Neural progenitor cell (in vitro differentiated cells): ENCODE data around the gene DOCK3. TPM values are rescaled to one million over a fixed set of nuclear protein-coding genes. Genes with fewer than 3 reads are reported as not detected.

Source experiments
- DNase-seq: peaks from one replicate; pipeline ENCODE4 v3.0.0-alpha.2; 2016; ENCODE audit warnings: low spot score
- H2AFZ ChIP-seq: fragments of 200-600 bp; sonication (generic); replicated peaks from 2 replicates; pipeline ENCODE4 v1.6.1; 2016; ENCODE audit warnings: antibody characterized with exemption
- H3F3A ChIP-seq: fragments of 200-600 bp; sonication (generic); 2 replicates; pipeline ENCODE4 v1.6.1; 2016; ENCODE audit warnings: antibody characterized with exemption, low read depth
- H3K27ac ChIP-seq: fragments of 200-600 bp; sonication (generic); 2 replicates; pipeline ENCODE4 v1.5.1; 2016; ENCODE audit warnings: mild to moderate bottlenecking
- H3K27me3 ChIP-seq: fragments of 200-600 bp; sonication (generic); 2 replicates; pipeline ENCODE4 v1.6.1; 2016; ENCODE audit warnings: mild to moderate bottlenecking, moderate library complexity
- H3K36me3 ChIP-seq: fragments of 200-600 bp; sonication (generic); 2 replicates; pipeline ENCODE4 v1.5.1; 2016
- H3K4me1 ChIP-seq: fragments of 200-600 bp; sonication (generic); 2 replicates; pipeline ENCODE4 v1.6.1; 2016; ENCODE audit warnings: mixed run types
- H3K4me2 ChIP-seq: fragments of 200-600 bp; sonication (generic); 2 replicates; pipeline ENCODE4 v1.6.1; 2016
- H3K4me3 ChIP-seq: fragments of 200-600 bp; sonication (generic); 2 replicates; pipeline ENCODE4 v1.5.1; 2016
- H3K79me2 ChIP-seq: fragments of 200-600 bp; sonication (generic); 2 replicates; pipeline ENCODE4 v1.6.1; 2016; ENCODE audit warnings: low read depth
- H3K9ac ChIP-seq: fragments of 200-600 bp; sonication (generic); 2 replicates; pipeline ENCODE4 v1.6.1; 2016
- H3K9me3 ChIP-seq: fragments of 200-600 bp; sonication (generic); 2 replicates; pipeline ENCODE4 v1.5.1; 2016; ENCODE audit warnings: low read depth
- H4K20me1 ChIP-seq: fragments of 200-600 bp; sonication (generic); 2 replicates; pipeline ENCODE4 v1.6.1; 2016; ENCODE audit warnings: low read depth
- H3K27ac Mint-ChIP-seq: 3 replicates; pipeline ENCODE4 v1.8.0; 2021; ENCODE audit warnings: mixed read lengths
- H3K27me3 Mint-ChIP-seq: 2 replicates; pipeline ENCODE4 v1.8.0; 2022; ENCODE audit warnings: low read depth, mild to moderate bottlenecking, inconsistent platforms, moderate library complexity, mixed read lengths; ENCODE audit not compliant: insufficient read depth
- H3K36me3 Mint-ChIP-seq: 3 replicates; pipeline ENCODE4 v1.8.0; 2021; ENCODE audit warnings: mixed read lengths
- H3K4me1 Mint-ChIP-seq: 3 replicates; pipeline ENCODE4 v1.8.0; 2021; ENCODE audit warnings: mixed read lengths
- H3K4me3 Mint-ChIP-seq: 3 replicates; pipeline ENCODE4 v1.8.0; 2021; ENCODE audit warnings: mild to moderate bottlenecking, moderate library complexity, mixed read lengths
- H3K9me3 Mint-ChIP-seq: 3 replicates; pipeline ENCODE4 v1.8.0; 2020; ENCODE audit warnings: mixed read lengths
- EZH2 ChIP-seq: fragments of 200-600 bp; sonication (generic); IDR thresholded peaks from 2 replicates; pipeline ENCODE4 v1.6.1; 2017; ENCODE audit warnings: antibody characterized with exemption, mild to moderate bottlenecking, moderate library complexity
- EZH2phosphoT487 ChIP-seq: fragments of 200-600 bp; sonication (generic); IDR thresholded peaks from 2 replicates; pipeline ENCODE4 v1.6.1; 2017; ENCODE audit warnings: antibody characterized with exemption
- total RNA-seq: library from RNA; depleted of rRNA; stranded (reverse); fragments of >200 nt; gene quantifications from 2 replicates; pipeline ENCODE4 v1.2.3, GENCODE V29; 2015; ENCODE audit warnings: low replicate concordance
- TF ChIP-seq, protein P1 (sequence below): fragments of 200-600 bp; sonication (generic); IDR thresholded peaks from 2 replicates; pipeline ENCODE4 v1.5.1; 2017; ENCODE audit warnings: antibody characterized with exemption, mild to moderate bottlenecking

Gene DOCK3
- total RNA-seq, 1 donor from 2014 or later, result 10.7 TPM

- H4K20me1 ChIP-seq, result no peaks in the 10 kb centered on the region
- no peaks in the 10 kb centered on the region for H3K4me1 Mint-ChIP-seq
- no peak overlapping the region for H2AFZ ChIP-seq
- H3K4me2 ChIP-seq, result no peak overlapping the region
- peaks cover 5% of the 10 kb centered on the region for H3K36me3 Mint-ChIP-seq
- no peaks in the 10 kb centered on the region for H3K27me3 ChIP-seq
- DNase-seq, result no peak
- peaks cover 7% of the 10 kb centered on the region for H3K9me3 ChIP-seq
- no peaks in the 10 kb centered on the region for H3K79me2 ChIP-seq
- no peak overlapping the region for H3K4me3 Mint-ChIP-seq
- no peaks in the 10 kb centered on the region for H3F3A ChIP-seq
- H3K4me1 ChIP-seq, result no peaks in the 10 kb centered on the region
- no peak overlapping the region for H3K27ac Mint-ChIP-seq
- no peak overlapping the region for H3K4me3 ChIP-seq
- H3K27ac ChIP-seq, result no peak overlapping the region
- H3K36me3 ChIP-seq, result no peaks in the 10 kb centered on the region
- H3K9ac ChIP-seq, result no peak overlapping the region
- H3K27me3 Mint-ChIP-seq, result peaks cover 2% of the 10 kb centered on the region
- TF ChIP-seq EZH2phosphoT487, result no peak
- no peak for TF ChIP-seq EZH2
- TF ChIP-seq, protein P1, sequence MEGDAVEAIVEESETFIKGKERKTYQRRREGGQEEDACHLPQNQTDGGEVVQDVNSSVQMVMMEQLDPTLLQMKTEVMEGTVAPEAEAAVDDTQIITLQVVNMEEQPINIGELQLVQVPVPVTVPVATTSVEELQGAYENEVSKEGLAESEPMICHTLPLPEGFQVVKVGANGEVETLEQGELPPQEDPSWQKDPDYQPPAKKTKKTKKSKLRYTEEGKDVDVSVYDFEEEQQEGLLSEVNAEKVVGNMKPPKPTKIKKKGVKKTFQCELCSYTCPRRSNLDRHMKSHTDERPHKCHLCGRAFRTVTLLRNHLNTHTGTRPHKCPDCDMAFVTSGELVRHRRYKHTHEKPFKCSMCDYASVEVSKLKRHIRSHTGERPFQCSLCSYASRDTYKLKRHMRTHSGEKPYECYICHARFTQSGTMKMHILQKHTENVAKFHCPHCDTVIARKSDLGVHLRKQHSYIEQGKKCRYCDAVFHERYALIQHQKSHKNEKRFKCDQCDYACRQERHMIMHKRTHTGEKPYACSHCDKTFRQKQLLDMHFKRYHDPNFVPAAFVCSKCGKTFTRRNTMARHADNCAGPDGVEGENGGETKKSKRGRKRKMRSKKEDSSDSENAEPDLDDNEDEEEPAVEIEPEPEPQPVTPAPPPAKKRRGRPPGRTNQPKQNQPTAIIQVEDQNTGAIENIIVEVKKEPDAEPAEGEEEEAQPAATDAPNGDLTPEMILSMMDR, result no peak
- H3K9me3 Mint-ChIP-seq, result peaks cover 18% of the 10 kb centered on the region
Observed at GRCh38 chr3:50995085-50995824, 320.5 kb downstream of the DOCK3 start.

DNA sequence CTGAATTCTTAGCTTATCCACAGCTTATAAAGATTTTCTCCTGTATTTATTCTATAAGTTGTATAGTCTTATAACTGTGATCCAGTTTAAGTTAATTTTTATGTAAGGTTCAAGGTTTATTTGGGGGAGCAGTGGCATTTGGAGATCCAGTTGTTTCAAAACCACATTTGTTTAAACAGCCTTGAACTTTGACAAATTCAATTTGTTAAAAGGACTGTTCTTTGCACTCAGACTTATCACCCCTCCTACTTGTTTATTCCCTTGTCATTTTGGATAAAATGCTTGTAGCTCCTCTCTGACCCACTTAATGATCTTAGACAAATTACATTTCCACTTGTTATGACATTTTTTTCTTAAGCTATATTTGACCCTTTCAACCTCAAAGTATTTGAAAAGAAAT is 327.8 kb downstream of the DOCK3 start:
- H3K4me3 Mint-ChIP-seq, result no peak overlapping the region
- no peaks in the 10 kb centered on the region for H3K27me3 ChIP-seq
- no peaks in the 10 kb centered on the region for H3K27me3 Mint-ChIP-seq
- H3K36me3 Mint-ChIP-seq, result no peaks in the 10 kb centered on the region
- H3K9me3 ChIP-seq, result no peaks in the 10 kb centered on the region
- H3F3A ChIP-seq, result no peaks in the 10 kb centered on the region
- no peak overlapping the region for H3K4me2 ChIP-seq
- no peaks in the 10 kb centered on the region for H4K20me1 ChIP-seq
- H3K27ac ChIP-seq, result no peak overlapping the region
- H3K79me2 ChIP-seq, result no peaks in the 10 kb centered on the region
- no peak overlapping the region for H3K9ac ChIP-seq
- H3K4me3 ChIP-seq, result no peak overlapping the region
- no peaks in the 10 kb centered on the region for H3K4me1 Mint-ChIP-seq
- peaks cover 3% of the 10 kb centered on the region for H3K9me3 Mint-ChIP-seq
- no peak for DNase-seq
- no peak overlapping the region for H2AFZ ChIP-seq
- H3K4me1 ChIP-seq, result no peaks in the 10 kb centered on the region
- H3K27ac Mint-ChIP-seq, result no peak overlapping the region
- TF ChIP-seq EZH2, result no peak
- TF ChIP-seq EZH2phosphoT487, result no peak
- TF ChIP-seq, protein P1, result no peak
- no peaks in the 10 kb centered on the region for H3K36me3 ChIP-seq

DNA sequence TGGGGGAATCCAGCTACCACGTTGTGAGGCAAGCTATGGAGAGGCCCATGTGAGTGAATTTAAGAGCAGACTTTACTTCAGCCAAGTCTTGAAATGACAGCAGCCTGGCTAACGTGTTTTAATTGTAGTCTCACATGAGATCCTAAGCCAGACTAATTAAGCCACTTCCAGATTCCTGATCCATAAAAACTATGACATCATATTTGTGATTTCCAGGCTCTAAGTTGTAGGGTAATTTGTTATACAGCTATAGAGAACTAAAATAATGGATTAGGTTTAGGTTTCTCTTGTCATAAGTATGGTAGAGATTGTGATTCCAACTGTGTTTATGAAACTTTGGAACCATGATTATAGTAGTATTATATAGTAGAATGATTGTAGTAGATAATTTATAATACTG is 329.5 kb downstream of the DOCK3 start:
- Histone ChIP-seq H3F3A (no peaks in the 10 kb centered on the region), H3K4me1 (no peaks in the 10 kb centered on the region), H3K4me3 (no peak overlapping the region), H3K9me3 (no peaks in the 10 kb centered on the region), H3K9ac (no peak overlapping the region), H3K36me3 (no peaks in the 10 kb centered on the region), H2AFZ (no peak overlapping the region), H3K79me2 (no peaks in the 10 kb centered on the region), H3K27ac (no peak overlapping the region), H3K4me2 (no peak overlapping the region), H4K20me1 (no peaks in the 10 kb centered on the region), H3K27me3 (no peaks in the 10 kb centered on the region)
- no peaks in the 10 kb centered on the region for H3K27me3 Mint-ChIP-seq
- TF ChIP-seq, protein P1, result no peak
- no peak for TF ChIP-seq EZH2
- TF ChIP-seq EZH2phosphoT487, result no peak
- H3K36me3 Mint-ChIP-seq, result no peaks in the 10 kb centered on the region
- H3K27ac Mint-ChIP-seq, result no peak overlapping the region
- no peak for DNase-seq
- no peak overlapping the region for H3K4me3 Mint-ChIP-seq
- no peaks in the 10 kb centered on the region for H3K4me1 Mint-ChIP-seq
- peaks cover 15% of the 10 kb centered on the region for H3K9me3 Mint-ChIP-seq
